ENCODE results near the gene CLDN20. TPM values are rescaled to one million over a fixed set of nuclear protein-coding genes. Genes with fewer than 3 reads are reported as not detected.

CLDN20 gene
- total RNA-seq, 4 donors from 2014 or later, result not detected

DNA sequence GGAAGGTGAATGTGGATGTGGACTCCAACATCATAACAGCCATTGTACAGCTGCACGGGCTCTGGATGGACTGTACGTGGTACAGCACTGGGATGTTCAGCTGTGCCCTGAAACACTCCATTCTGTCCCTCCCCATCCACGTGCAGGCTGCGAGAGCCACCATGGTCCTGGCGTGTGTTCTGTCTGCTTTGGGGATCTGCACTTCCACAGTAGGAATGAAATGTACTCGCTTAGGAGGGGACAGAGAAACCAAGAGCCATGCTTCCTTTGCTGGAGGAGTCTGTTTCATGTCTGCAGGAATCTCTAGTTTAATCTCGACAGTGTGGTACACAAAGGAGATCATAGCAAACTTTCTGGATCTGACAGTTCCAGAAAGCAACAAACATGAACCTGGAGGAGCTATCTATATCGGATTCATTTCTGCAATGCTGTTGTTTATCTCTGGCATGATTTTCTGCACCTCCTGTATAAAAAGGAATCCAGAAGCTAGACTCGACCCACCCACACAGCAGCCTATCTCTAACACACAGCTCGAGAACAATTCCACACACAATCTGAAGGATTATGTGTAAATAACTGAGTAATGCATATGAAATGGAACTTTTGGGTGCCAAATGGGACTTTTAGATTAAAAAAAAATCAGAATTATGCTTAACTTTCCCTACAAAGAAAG lies 12.1 kb downstream of the CLDN20 start:
- DNase-seq (ENCODE audit: low spot score) (no peak), ATAC-seq (ENCODE audit: low FRiP score) (no peak)
- TF ChIP-seq, protein P1, sequence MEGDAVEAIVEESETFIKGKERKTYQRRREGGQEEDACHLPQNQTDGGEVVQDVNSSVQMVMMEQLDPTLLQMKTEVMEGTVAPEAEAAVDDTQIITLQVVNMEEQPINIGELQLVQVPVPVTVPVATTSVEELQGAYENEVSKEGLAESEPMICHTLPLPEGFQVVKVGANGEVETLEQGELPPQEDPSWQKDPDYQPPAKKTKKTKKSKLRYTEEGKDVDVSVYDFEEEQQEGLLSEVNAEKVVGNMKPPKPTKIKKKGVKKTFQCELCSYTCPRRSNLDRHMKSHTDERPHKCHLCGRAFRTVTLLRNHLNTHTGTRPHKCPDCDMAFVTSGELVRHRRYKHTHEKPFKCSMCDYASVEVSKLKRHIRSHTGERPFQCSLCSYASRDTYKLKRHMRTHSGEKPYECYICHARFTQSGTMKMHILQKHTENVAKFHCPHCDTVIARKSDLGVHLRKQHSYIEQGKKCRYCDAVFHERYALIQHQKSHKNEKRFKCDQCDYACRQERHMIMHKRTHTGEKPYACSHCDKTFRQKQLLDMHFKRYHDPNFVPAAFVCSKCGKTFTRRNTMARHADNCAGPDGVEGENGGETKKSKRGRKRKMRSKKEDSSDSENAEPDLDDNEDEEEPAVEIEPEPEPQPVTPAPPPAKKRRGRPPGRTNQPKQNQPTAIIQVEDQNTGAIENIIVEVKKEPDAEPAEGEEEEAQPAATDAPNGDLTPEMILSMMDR (IDR thresholded peaks at IDR 0.05), result no peak

DNA sequence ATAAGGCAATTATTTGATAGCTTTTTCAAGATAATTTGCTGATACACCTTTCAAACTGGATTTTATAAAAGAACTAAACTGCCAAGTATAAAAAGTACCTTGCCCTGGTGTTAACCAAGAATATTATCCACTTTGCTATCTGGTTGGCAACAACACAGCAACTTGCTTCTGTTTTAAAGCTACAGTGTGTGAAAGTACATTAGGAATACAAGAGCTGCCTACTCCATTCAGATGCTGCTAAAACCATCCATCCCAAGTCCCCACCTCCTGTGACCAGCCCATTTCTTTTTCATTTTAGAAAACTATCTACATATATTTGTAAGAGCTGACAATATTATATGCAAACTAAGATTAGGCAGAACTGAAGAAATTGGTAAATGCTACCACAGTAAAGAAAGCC lies 12.8 kb downstream of the CLDN20 start:
- DNase-seq (ENCODE audit: low spot score) (no peak), ATAC-seq (ENCODE audit: low FRiP score) (no peak)
- TF ChIP-seq, protein P1 (IDR thresholded peaks at IDR 0.05), result no peak

DNA sequence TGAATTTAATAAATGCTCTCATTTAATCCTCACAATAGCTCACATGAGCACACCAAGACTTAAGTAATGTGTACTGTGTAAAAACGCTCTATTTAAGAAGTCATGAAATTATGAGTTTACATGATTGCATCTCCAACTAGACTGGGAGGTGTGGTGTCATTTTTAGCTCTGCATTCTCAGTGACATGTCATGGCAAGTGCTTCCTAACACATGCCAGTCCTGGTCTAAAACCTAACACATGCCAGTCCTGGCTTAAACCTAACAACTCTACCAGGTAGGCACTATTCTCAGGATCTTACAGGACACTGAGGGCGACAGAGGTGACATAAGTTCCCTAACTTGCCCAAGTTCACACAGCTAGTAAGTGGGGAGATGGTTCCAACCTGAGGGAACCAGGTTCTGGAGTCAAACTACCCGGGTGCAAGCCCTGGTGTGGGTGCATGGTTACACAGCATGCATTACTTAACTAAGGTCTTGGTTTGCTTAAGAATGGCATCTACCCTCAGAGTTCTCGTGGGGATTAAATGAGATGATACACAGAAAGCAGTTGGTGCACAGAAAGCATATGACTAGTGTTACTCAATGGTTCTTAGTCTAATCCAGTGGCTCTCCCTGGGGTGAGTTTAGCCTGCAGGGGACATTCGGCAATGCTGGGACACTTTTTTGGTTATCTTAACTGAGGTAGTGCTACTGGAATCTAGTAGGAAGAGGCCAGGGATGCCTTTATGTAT lies 14.7 kb downstream of the CLDN20 start:
- TF ChIP-seq, protein P1 (IDR thresholded peaks at IDR 0.05), result no peak
- ATAC-seq (ENCODE audit: low FRiP score), result no peak
- no peak for DNase-seq (ENCODE audit: low spot score)

DNA sequence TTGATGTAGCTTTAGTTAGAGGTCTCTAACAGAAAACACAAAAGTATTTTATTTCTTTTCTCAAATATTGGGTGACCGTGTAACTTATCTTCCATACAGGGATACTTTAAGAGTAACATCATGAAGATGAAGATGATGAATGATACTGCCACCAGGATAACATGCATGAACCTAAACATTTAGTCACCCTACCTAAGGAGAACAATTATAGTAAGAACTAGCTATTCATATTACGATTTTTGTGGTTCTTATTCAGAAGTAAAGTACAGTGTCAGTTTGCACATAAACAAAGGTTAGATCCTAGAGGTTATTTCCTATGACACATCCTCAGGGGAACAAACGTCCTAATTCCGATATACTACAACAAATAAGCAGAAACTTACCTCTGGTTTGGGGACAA lies 21.0 kb downstream of the CLDN20 start:
- TF ChIP-seq, protein P1 (IDR thresholded peaks at IDR 0.05), result no peak
- no peak for ATAC-seq (ENCODE audit: low FRiP score)
- no peak for DNase-seq (ENCODE audit: low spot score)

DNA sequence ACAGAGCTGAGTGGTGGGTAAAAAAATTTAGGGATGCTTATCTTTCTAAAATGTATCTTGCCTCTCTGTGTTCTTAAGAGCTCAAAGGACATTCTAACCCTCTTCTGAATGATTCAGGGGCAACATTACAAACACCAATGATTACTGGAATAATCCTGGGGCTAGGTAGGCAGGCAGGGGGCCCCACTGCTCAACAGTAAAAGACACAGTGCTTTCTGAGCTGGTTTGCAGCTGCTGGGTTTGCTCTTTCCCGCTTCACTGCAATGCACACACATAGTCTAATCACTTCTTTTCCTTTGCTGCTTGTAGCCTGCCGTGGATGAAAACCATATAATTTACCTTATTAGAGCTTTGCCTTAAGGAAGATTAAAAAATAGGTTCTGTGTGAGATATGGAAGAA lies 23.9 kb downstream of the CLDN20 start:
- ATAC-seq (ENCODE audit: low FRiP score) (no peak), DNase-seq (ENCODE audit: low spot score) (no peak)
- TF ChIP-seq, protein P1 (IDR thresholded peaks at IDR 0.05), result no peak

DNA sequence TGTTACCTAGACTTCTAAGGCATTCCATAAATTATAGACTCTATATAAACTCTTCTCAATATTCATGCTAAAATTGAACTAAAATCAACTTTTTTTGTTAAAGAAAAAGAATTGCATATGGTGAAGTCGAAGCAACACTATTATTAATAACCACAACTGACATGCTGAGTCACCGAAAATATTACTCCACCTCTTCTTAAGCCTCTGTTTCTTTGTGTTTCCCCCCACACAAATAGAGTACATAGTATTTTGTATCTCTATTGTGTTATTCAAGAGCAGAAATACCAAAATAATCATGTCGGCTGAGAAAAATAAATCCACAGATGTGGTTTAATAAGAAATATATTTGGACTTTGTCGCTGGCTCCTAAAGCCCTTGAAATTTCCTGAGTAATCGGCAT lies 26.7 kb downstream of the CLDN20 start:
- TF ChIP-seq, protein P1 (IDR thresholded peaks at IDR 0.05), result no peak
- no peak for DNase-seq (ENCODE audit: low spot score)
- no peak for ATAC-seq (ENCODE audit: low FRiP score)

DNA sequence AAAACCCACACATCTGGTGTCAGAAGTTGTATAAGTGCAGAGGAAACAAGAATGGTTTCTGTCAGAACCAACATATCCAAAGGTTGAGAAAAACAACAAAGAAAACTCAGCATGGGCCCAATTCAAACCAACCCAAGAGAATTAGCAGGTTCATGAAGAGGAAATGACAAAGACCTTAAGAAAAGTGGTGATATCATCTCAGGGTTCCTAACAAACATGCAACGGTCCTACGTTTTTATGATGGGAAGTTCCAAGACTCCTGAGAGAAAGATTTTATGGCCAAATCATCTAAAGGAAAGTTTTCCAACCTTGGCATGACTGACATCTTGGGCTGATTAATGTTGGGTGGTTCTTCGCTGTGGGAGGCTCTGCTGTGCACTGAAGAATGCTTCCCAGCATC lies 27.5 kb downstream of the CLDN20 start:
- no peak for ATAC-seq (ENCODE audit: low FRiP score)
- TF ChIP-seq, protein P1 (IDR thresholded peaks at IDR 0.05), result no peak
- no peak for DNase-seq (ENCODE audit: low spot score)

Data from omental fat pad (tissue), 4 donors.